ENCODE data around the gene MACROD2. TPM values are rescaled to one million over a fixed set of nuclear protein-coding genes. Genes with fewer than 3 reads are reported as not detected.

Gene MACROD2
- total RNA-seq, 1 experiment from 2014 or later: 1.3 TPM

DNA sequence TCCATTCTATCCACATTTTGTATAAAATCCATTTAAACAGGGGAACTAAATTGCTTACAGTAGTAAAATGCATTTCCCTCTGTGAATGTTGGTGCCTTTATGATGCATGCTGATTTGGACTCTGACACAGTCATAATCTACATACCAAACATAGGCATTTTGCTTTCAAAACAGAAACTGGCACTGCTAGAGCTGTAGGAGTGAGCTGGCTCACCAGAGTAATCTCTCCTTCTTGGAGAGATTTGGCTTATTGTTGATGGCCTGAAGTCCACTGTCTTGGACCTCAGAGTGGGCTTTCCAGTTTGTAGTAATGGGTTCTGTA is 705.3 kb downstream of the MACROD2 start:
- in situ Hi-C loops (cut with HindIII; ENCODE audit: low pct_unique_long_range_greater_than_20kb, low sequenced_read_pairs): no loop called here
- no peak for DNase-seq (ENCODE audit: low read depth, low spot score)

DNA sequence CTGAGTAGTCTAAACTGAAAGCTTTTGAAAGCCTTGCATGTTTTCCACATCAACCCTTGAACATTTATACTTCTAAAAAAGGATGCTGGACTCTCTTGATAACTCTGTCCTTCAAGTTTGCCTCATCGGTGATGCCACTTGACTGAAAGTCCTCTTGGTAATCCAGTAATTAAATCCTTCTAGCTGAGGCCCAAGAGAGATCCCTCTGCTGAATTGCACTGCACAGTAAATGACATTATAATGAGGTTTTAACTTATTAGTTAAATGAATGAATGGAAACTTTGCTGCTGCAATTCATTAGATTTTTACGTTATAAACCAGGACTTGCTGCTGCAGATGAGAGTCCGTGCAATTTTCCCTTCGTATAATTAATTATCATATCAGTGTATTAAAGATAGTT is 706.0 kb downstream of the MACROD2 start:
- in situ Hi-C loops (cut with HindIII; ENCODE audit: low pct_unique_long_range_greater_than_20kb, low sequenced_read_pairs): no loop called here
- DNase-seq (ENCODE audit: low read depth, low spot score): no peak

DNA sequence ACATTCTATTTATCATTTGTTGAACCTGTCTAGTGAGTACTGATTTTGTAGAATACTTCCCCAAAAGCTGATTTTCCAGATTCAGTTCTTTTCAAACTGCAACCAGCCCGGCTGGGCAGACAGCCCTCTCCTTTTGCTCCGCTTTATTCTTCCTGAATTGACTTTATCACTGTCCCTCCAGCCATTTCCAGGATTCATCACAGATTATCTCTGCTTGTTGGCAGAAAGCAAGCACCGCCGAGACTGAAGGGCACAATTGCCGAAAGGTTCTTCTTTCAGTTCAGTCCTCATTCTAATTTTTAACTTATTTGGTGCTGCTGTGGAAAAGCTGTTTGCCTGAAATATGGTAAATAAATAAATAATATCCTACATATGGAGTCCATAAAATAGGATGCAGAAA is 711.2 kb downstream of the MACROD2 start:
- in situ Hi-C loops (cut with HindIII; ENCODE audit: low pct_unique_long_range_greater_than_20kb, low sequenced_read_pairs): no loop called here

DNA sequence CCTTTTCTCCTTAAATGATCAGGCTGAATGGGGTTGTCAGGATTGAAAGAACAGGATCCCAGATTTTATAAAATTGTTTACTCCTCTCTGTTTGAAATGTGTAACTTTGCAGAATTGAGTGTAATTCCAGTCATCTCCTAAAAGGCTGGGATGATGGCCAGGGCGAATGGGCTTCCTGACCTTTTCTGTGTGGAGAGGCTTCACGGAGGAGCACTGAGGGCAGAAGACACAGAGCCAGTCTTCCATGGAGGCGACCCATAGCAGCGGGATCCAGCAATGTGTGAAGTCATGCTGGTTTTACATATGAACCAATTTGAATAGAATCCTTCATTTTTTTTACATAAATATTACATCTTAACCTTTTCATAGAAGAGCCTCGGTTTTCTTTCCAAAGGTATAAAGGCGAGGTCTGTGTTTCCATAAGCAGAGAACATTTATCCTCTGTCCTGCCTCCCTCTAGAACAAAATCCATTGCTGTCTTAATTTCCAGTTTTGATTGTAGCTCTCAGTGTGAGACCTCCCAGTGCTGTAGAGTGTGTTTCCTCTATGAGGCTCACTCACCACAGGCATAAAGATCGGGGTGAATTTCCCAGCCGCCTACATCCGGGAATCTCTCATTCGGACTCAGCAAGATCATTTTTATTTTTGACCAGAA is 711.8 kb downstream of the MACROD2 start:
- no peak for DNase-seq (ENCODE audit: low read depth, low spot score)
- in situ Hi-C loops (cut with HindIII; ENCODE audit: low pct_unique_long_range_greater_than_20kb, low sequenced_read_pairs): no loop called here

More for the DNA sequence above, 711.2 kb downstream of the MACROD2 start:
- no peak for DNase-seq (ENCODE audit: low read depth, low spot score)

DNA sequence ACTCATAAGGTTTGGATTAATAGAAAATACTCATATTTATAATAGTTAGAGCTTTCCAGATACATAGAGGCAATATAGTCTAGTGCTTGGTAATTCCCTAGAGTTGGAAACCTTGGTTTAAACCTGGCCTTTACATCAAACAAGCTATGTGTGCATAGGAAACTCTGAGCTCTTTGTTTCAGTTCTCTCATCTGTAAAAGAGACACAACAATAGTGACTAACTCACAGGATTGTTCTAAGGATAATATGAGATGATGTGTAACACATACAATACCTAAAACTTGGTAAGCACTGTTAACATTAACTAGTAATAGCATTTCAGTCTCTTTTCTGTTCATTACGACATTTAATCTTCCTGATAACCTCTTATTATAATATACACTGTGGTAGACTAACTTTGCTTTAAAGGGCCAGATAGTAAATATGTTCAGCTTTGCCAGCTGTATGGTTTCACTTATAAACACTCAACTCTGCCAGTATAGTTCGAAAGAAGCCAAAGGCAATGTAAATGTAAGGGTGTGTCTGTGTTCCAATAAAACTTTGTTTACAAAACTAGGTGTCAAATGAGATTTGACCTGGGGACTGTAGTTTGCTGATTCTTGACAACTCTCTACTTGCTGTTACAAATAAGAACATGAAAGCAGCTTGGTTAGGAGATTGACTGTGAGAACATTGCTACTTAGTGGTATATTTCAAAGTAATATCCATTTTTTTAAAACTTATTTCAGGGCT is 712.7 kb downstream of the MACROD2 start:
- in situ Hi-C loops (cut with HindIII; ENCODE audit: low pct_unique_long_range_greater_than_20kb, low sequenced_read_pairs): no loop called here

DNA sequence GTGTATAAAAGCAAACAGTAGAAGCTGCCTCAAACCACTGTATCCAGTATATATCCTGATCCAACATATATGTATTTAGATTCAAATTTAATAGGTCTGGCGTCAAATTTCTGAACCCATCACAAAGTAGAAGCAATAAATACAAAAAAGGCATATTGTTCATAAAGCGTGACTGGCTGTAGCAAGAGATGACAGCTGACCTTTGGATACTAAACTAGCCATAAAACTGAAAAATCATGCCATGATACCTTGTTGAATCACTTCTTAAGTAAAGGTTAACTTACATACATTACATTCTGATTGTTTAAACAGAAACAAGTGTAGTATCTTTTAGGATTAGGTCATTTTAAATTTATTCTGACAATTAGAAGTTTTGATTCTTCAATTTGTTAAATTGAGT is 714.1 kb downstream of the MACROD2 start:
- in situ Hi-C loops (cut with HindIII; ENCODE audit: low pct_unique_long_range_greater_than_20kb, low sequenced_read_pairs): no loop called here
- DNase-seq (ENCODE audit: low read depth, low spot score): no peak

More for the DNA sequence above, 712.7 kb downstream of the MACROD2 start:
- no peak for DNase-seq (ENCODE audit: low read depth, low spot score)

DNA sequence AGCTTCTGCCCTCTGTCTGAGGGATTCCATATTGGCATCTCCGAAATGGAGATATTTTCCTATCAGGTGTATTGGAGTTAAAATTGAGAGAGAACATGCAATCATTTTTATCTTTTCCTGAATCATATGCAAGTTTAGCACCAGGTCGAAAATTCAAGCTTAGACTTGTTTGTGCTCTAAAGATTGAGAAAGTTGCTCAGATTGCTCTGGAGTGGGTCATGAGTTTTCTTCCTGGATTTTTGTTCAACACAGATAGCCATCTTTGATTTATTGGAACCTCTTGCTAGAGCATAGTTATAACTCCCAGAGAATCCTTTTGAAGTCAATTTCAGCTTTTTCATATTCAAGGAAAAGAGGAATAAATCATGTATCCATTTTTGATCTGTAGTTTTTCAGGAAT is 715.6 kb downstream of the MACROD2 start:
- DNase-seq (ENCODE audit: low read depth, low spot score): no peak
- in situ Hi-C loops (cut with HindIII; ENCODE audit: low pct_unique_long_range_greater_than_20kb, low sequenced_read_pairs): no loop called here

DNA sequence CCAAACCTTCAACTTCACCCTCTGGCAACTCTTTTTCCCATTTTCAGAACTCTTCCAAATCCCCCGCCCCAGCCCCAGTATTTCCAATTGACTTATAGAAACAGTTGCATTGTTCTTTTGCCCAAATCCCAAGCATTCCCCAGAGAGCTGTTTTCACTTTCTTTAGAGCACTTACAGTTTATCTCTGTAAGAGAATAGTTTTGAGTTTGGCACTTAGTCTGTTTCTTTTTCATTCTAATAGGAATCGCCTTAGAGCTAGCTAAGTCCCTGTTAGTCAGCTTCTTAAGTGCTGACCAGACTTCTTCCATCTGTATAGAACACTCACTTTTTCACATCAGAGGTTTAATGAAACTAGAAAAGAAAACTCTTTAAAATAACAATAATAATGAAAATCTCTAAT is 716.3 kb downstream of the MACROD2 start:
- no peak for DNase-seq (ENCODE audit: low read depth, low spot score)

DNA sequence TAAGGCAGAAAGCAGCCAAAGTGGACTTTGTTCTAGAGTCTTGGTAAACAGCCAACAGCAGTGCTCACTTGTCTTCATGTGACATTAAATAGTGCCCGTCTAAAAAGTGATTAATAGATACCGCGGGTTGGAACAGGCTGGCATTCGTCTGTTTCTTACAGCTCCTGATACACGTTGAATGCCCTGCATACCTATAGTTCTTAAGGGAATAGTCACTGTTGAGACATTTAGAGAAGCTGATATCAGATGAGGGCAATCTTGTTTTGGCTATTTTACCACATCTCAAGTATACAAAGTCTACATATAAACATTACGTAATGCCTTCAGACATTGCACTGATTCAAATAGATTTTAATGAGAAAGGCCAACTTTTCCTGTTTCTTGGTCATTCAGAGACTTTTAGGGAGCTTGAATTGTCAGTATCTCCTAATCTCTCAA is 717.0 kb downstream of the MACROD2 start:
- no peak for DNase-seq (ENCODE audit: low read depth, low spot score)
- in situ Hi-C loops (cut with HindIII; ENCODE audit: low pct_unique_long_range_greater_than_20kb, low sequenced_read_pairs): no loop called here

More for the DNA sequence above, 716.3 kb downstream of the MACROD2 start:
- in situ Hi-C loops (cut with HindIII; ENCODE audit: low pct_unique_long_range_greater_than_20kb, low sequenced_read_pairs): no loop called here

DNA sequence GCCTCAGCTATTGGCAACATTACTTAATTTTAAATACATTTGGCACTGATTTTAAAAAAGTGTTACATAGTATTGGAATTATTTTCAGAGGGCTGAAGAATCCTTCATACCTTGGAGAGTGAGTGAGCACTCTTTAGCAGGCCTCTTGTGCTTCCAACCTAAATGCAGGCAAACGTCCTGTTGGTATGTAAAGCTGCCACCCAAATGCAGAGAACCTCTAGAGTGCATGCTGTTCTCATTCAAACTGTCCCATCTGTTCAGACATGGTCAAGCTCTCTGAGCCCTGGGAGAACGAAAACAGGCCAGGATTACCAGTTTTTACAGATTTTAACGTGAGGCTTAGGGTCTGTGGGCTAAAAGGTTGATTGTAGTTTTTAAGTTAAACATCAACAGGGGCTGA is 720.1 kb downstream of the MACROD2 start:
- DNase-seq (ENCODE audit: low read depth, low spot score): no peak
- in situ Hi-C loops (cut with HindIII; ENCODE audit: low pct_unique_long_range_greater_than_20kb, low sequenced_read_pairs): no loop called here

DNA sequence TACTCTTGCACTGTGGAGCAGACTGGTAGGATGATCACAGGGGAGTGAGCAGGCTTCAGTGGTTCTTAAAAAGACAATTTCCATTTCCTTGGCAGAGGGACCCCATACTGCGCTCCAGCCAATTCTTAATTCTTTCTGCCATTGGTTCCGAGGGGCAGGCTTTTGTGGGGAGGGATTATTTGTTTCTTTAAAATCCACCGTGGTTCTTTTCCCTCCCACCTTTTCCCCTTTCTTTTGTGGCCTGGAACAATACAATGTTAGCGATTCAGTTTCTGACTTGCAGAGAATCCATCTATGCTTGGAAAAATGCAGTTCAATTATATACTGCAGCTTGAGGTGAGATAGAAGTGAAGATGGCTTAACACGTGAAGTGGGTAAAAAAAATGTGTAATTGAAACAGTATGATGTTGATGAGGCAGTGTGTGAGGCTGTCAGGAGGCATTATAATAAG is 721.1 kb downstream of the MACROD2 start:
- in situ Hi-C loops (cut with HindIII; ENCODE audit: low pct_unique_long_range_greater_than_20kb, low sequenced_read_pairs): no loop called here
- DNase-seq (ENCODE audit: low read depth, low spot score): no peak

DNA sequence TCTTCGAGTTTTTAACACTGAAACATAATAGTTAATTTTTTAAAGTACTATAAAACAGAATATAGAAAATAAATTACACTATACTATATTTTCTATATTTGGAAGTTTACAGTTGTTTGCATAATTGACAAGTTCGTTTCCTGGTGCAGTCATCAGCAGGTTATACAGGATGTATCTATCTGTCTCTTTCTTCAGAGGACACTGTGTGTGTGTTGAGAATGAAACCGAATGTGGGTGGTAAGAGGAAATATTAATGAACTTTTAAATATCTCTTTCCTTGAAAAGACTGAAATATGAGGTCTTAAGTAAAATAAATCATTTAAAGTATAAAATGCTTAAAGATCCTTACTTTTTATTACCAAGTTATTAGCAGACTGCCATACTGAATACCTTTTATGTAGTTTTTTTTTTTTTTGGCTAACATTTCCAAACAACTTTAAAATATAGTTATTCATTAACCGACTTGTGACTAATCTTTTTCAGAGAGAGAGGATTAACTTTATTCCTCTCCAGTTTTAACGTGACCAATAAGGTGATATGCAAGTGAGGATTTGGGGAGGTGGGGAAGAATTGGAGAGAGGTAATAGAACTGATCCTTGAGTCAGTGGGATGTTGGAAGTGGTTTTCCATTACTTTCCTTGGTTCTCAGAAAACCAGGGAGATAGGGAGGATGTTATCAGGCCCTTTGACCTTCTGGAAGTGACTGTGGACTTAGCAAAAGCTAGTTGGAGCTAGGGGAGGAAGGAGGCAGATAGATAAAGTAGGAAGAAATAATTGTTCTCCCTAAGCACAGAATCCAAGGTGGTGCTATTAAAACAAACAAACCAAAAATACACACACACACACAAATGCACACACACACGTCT is 722.1 kb downstream of the MACROD2 start:
- no peak for DNase-seq (ENCODE audit: low read depth, low spot score)
- in situ Hi-C loops (cut with HindIII; ENCODE audit: low pct_unique_long_range_greater_than_20kb, low sequenced_read_pairs): no loop called here

DNA sequence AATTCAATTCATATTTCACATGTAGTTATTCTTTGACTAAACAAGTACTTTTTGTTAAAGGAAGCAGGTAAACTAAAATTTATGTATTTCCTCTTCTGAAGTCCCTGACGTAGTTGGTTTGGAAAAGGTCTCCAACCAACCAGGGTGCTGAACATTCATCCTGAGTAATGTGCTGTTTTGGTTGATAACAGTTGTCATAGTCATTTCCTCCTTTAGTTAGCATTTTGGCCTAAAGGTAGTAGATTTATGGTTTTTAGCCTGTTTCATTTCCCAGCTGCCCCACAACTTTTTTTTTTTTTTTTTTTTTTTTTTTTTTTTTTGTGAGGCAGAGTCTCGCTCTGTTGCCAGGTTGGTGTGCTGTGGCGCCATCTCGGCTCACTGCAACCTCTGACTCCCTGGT is 724.9 kb downstream of the MACROD2 start:
- in situ Hi-C loops (cut with HindIII; ENCODE audit: low pct_unique_long_range_greater_than_20kb, low sequenced_read_pairs): no loop called here

DNA sequence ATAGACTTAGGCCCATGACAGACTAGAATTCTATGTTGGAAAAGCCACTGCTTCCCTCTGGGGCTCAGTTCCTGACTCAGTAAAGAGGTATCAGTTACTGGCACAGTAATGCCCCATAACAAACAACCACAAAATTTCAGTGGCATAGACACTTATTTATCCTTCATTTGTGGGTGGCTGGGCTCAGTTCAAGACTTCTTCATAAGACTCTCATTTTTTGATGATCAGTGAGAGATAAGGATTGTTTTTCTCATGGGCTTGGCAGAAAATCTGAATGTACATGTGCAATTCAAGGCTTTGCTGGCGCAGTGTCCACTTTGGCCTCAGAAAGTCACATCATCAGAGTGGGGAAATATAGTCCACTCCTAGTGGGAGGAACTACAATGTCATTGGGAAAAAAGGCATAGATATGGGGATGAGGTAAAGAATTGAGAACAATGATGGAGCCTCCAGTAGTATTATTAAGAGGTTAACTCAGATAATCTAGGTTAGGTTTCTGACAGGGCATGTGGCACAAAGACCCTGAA is 726.7 kb downstream of the MACROD2 start:
- DNase-seq (ENCODE audit: low read depth, low spot score): no peak
- in situ Hi-C loops (cut with HindIII; ENCODE audit: low pct_unique_long_range_greater_than_20kb, low sequenced_read_pairs): no loop called here

More for the DNA sequence above, 724.9 kb downstream of the MACROD2 start:
- no peak for DNase-seq (ENCODE audit: low read depth, low spot score)

DNA sequence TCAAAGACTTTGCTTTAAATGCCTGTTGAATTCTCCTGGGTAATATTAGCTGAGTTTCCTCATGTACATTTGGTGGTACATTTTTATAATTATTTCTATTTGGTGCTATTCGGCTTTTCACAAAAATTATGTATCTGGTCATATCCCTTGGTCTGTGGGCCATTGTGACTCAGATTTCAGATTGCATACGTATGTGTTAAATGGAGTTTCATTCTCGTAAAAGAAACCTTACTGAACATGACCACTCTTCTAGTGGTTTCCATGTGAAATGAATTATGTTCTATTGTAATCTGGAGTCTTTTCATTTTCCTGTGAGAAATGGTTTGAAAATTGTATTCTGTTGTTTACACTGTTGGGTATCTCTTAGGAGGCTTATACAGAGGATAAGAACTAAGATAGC is 728.3 kb downstream of the MACROD2 start:
- DNase-seq (ENCODE audit: low read depth, low spot score): no peak
- in situ Hi-C loops (cut with HindIII; ENCODE audit: low pct_unique_long_range_greater_than_20kb, low sequenced_read_pairs): no loop called here

DNA sequence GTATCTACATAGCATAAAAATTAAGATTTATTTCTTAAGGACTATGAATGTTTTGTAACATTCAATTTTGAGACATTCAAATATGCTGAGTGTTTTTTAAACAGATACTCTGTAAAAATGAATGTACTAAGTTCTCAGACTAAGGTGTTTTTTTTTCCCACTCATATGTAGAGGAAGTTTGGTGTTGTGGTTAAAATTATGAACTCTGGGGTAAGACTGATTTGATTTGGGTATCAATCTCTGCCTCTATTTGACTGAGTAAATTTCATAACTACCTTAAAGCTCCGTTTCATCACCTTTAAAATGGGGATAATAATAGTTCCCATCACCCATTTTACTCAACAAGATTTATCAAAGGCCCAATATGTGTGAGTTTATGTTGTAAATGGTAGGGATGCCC is 728.7 kb downstream of the MACROD2 start:
- in situ Hi-C loops (cut with HindIII; ENCODE audit: low pct_unique_long_range_greater_than_20kb, low sequenced_read_pairs): no loop called here
- DNase-seq (ENCODE audit: low read depth, low spot score): no peak

DNA sequence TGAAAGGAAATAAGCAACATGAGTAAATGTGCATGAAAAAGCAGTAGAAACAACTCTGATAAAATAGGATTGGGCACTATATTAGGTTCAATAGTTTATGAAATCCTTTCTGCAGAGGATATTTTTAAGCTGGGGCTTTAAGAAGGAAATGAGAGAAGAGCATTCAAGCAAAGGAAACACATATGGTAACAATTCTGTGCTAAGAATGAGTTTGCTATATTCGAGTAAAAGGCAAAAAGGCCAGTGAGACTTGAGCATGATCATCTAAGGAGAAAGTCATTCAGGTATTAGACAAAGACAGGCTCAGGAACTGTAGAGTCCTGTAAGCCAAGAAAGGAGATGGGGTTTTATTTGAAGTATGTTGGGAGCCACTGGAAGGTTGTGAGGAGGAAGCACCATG is 729.2 kb downstream of the MACROD2 start:
- in situ Hi-C loops (cut with HindIII; ENCODE audit: low pct_unique_long_range_greater_than_20kb, low sequenced_read_pairs): no loop called here
- DNase-seq (ENCODE audit: low read depth, low spot score): no peak

DNA sequence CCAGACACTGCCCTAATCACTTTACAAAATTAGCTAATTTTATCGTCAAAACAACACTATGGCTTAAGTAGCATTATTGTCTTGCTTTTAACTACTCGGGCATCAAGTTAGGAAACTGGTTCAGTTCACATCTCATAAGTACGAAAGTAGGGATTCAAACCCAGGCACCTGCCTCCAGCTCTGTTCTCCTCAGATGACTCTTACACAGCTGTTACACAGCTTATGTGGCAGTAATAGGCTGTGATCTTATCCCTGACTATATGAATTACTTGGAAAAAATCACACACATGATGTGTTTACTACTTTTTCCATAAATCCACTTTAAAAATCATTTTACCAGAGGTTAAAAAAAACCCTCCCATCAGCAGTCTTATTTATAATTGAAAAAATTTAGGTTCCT is 731.3 kb downstream of the MACROD2 start:
- in situ Hi-C loops (cut with HindIII; ENCODE audit: low pct_unique_long_range_greater_than_20kb, low sequenced_read_pairs): no loop called here
- no peak for DNase-seq (ENCODE audit: low read depth, low spot score)
